ENCODE measurements around the gene MNX1.

Gene MNX1

GRCh38 chr7:157024716-157025115, 14.3 kb upstream of the MNX1 start:
- H3K18ac ChIP-seq (ENCODE audit: low read length): no peak overlapping the region
- H2BK15ac ChIP-seq (ENCODE audit: low read length): no peak overlapping the region
- H2BK12ac ChIP-seq (ENCODE audit: low read length): no peak overlapping the region
- no peak overlapping the region for H3K4me2 ChIP-seq (ENCODE audit: insufficient read depth, low read length, poor library complexity, severe bottlenecking)
- no peak for DNase-seq (ENCODE audit: low spot score)
- H3K27me3 ChIP-seq (ENCODE audit: control insufficient read depth in 3 of 3, insufficient read depth in 3 of 3, low read depth in 1 of 3, low read length in 3 of 3): peaks cover 35 to 99% (median 68%) of the 10 kb centered on the region in 3 experiments
- no peak overlapping the region for H4K8ac ChIP-seq (ENCODE audit: low read depth, low read length)
- H2AFZ ChIP-seq (ENCODE audit: low read length): no peak overlapping the region
- H3K27ac ChIP-seq (replicated peaks; ENCODE audit: low read length): no peak overlapping the region
- H4K91ac ChIP-seq (ENCODE audit: low read depth, low read length, poor library complexity): no peak overlapping the region
- H2BK5ac ChIP-seq (ENCODE audit: low read length): no peak overlapping the region
- H3K9ac ChIP-seq (ENCODE audit: low read depth, low read length, poor library complexity): no peak overlapping the region
- no peaks in the 10 kb centered on the region for H3K36me3 ChIP-seq (replicated peaks in 1 of 2; ENCODE audit: control insufficient read depth in 2 of 2, insufficient read depth in 2 of 2, low read length in 2 of 2)
- no peak overlapping the region for H3K23ac ChIP-seq (ENCODE audit: low read depth, low read length, poor library complexity)
- H3K14ac ChIP-seq (ENCODE audit: low read length): no peak overlapping the region
- H3K4me3 ChIP-seq (ENCODE audit: low read length in 2 of 2): no peak overlapping the region
- no peaks in the 10 kb centered on the region for H3K79me1 ChIP-seq (ENCODE audit: low read depth, low read length)
- H2AK5ac ChIP-seq (ENCODE audit: low read depth, low read length): no peak overlapping the region
- WGBS, 2 donors (ENCODE audit: extremely low coverage in 2 of 2, insufficient read length in 2 of 2, insufficient replicate concordance in 1 of 2): no CpG with 5 or more reads among the region's 3 CpGs
- no peak overlapping the region for H3K4ac ChIP-seq (ENCODE audit: low read length)
- peaks cover 0 to 2% of the 10 kb centered on the region in 2 donors for H3K4me1 ChIP-seq (ENCODE audit: control insufficient read depth in 2 of 2, insufficient read depth in 1 of 2, low read depth in 1 of 2, low read length in 2 of 2)
- H2BK120ac ChIP-seq (ENCODE audit: low read depth, low read length): no peak overlapping the region
- H3K9me3 ChIP-seq (replicated peaks in 1 of 2; ENCODE audit: control insufficient read depth in 2 of 2, insufficient read depth in 1 of 2, low read depth in 1 of 2, low read length in 2 of 2): peaks cover 0 to 4% of the 10 kb centered on the region in 2 donors

GRCh38 chr7:157023589-157023905, 13.1 kb upstream of the MNX1 start:
- no peak for DNase-seq (ENCODE audit: low spot score)
- no CpG with 5 or more reads among the region's 4 CpGs for WGBS, 2 donors (ENCODE audit: extremely low coverage in 2 of 2, insufficient read length in 2 of 2, insufficient replicate concordance in 1 of 2)
- no peak overlapping the region for H3K4ac ChIP-seq (ENCODE audit: low read length)

GRCh38 chr7:157022681-157023588, 12.5 kb upstream of the MNX1 start:
- no peak overlapping the region for H3K9ac ChIP-seq (ENCODE audit: low read depth, low read length, poor library complexity)
- no peak overlapping the region for H4K91ac ChIP-seq (ENCODE audit: low read depth, low read length, poor library complexity)
- no peak overlapping the region for H3K14ac ChIP-seq (ENCODE audit: low read length)
- no peak overlapping the region for H2BK5ac ChIP-seq (ENCODE audit: low read length)
- no peak overlapping the region for H3K23ac ChIP-seq (ENCODE audit: low read depth, low read length, poor library complexity)
- H3K4ac ChIP-seq (ENCODE audit: low read length): no peak overlapping the region
- peak overlapping the region in 1 of 2 donors; percentile 3 for H3K4me3 ChIP-seq (ENCODE audit: low read length in 2 of 2)
- H3K9me3 ChIP-seq (replicated peaks in 1 of 2; ENCODE audit: control insufficient read depth in 2 of 2, insufficient read depth in 1 of 2, low read depth in 1 of 2, low read length in 2 of 2): peaks cover 0 to 4% of the 10 kb centered on the region in 2 donors
- peaks cover 50 to 99% (median 84%) of the 10 kb centered on the region in 3 experiments for H3K27me3 ChIP-seq (ENCODE audit: control insufficient read depth in 3 of 3, insufficient read depth in 3 of 3, low read depth in 1 of 3, low read length in 3 of 3)
- H3K79me1 ChIP-seq (ENCODE audit: low read depth, low read length): no peaks in the 10 kb centered on the region
- no peaks in the 10 kb centered on the region for H3K36me3 ChIP-seq (replicated peaks in 1 of 2; ENCODE audit: control insufficient read depth in 2 of 2, insufficient read depth in 2 of 2, low read length in 2 of 2)
- no peak overlapping the region for H4K8ac ChIP-seq (ENCODE audit: low read depth, low read length)
- H2BK12ac ChIP-seq (ENCODE audit: low read length): no peak overlapping the region
- H2AFZ ChIP-seq (ENCODE audit: low read length): no peak overlapping the region
- peaks cover 0 to 2% of the 10 kb centered on the region in 2 donors for H3K4me1 ChIP-seq (ENCODE audit: control insufficient read depth in 2 of 2, insufficient read depth in 1 of 2, low read depth in 1 of 2, low read length in 2 of 2)
- no peak overlapping the region for H3K4me2 ChIP-seq (ENCODE audit: insufficient read depth, low read length, poor library complexity, severe bottlenecking)
- H2AK5ac ChIP-seq (ENCODE audit: low read depth, low read length): no peak overlapping the region
- WGBS, 2 donors (ENCODE audit: extremely low coverage in 2 of 2, insufficient read length in 2 of 2, insufficient replicate concordance in 1 of 2): no CpG with 5 or more reads among the region's 19 CpGs
- H3K18ac ChIP-seq (ENCODE audit: low read length): no peak overlapping the region
- no peak overlapping the region for H2BK15ac ChIP-seq (ENCODE audit: low read length)
- no peak overlapping the region for H3K27ac ChIP-seq (replicated peaks; ENCODE audit: low read length)
- no peak overlapping the region for H2BK120ac ChIP-seq (ENCODE audit: low read depth, low read length)
- no peak for DNase-seq (ENCODE audit: low spot score)

More at GRCh38 chr7:157023589-157023905, 13.1 kb upstream of the MNX1 start:
- H3K9ac ChIP-seq (ENCODE audit: low read depth, low read length, poor library complexity): no peak overlapping the region
- H2AFZ ChIP-seq (ENCODE audit: low read length): no peak overlapping the region
- no peak overlapping the region for H4K8ac ChIP-seq (ENCODE audit: low read depth, low read length)
- peak overlapping the region in 1 of 2 donors; percentile 3 for H3K4me3 ChIP-seq (ENCODE audit: low read length in 2 of 2)
- H4K91ac ChIP-seq (ENCODE audit: low read depth, low read length, poor library complexity): no peak overlapping the region
- no peaks in the 10 kb centered on the region for H3K79me1 ChIP-seq (ENCODE audit: low read depth, low read length)
- no peak overlapping the region for H2BK5ac ChIP-seq (ENCODE audit: low read length)
- H3K4me1 ChIP-seq (ENCODE audit: control insufficient read depth in 2 of 2, insufficient read depth in 1 of 2, low read depth in 1 of 2, low read length in 2 of 2): peaks cover 0 to 2% of the 10 kb centered on the region in 2 donors
- H3K23ac ChIP-seq (ENCODE audit: low read depth, low read length, poor library complexity): no peak overlapping the region
- H3K14ac ChIP-seq (ENCODE audit: low read length): no peak overlapping the region
- peaks cover 0 to 4% of the 10 kb centered on the region in 2 donors for H3K9me3 ChIP-seq (replicated peaks in 1 of 2; ENCODE audit: control insufficient read depth in 2 of 2, insufficient read depth in 1 of 2, low read depth in 1 of 2, low read length in 2 of 2)
- no peak overlapping the region for H2BK15ac ChIP-seq (ENCODE audit: low read length)
- peaks cover 44 to 99% (median 79%) of the 10 kb centered on the region in 3 experiments for H3K27me3 ChIP-seq (ENCODE audit: control insufficient read depth in 3 of 3, insufficient read depth in 3 of 3, low read depth in 1 of 3, low read length in 3 of 3)
- H2BK12ac ChIP-seq (ENCODE audit: low read length): no peak overlapping the region
- H3K4me2 ChIP-seq (ENCODE audit: insufficient read depth, low read length, poor library complexity, severe bottlenecking): no peak overlapping the region
- no peak overlapping the region for H3K18ac ChIP-seq (ENCODE audit: low read length)
- no peak overlapping the region for H2AK5ac ChIP-seq (ENCODE audit: low read depth, low read length)
- H3K36me3 ChIP-seq (replicated peaks in 1 of 2; ENCODE audit: control insufficient read depth in 2 of 2, insufficient read depth in 2 of 2, low read length in 2 of 2): no peaks in the 10 kb centered on the region
- H3K27ac ChIP-seq (replicated peaks; ENCODE audit: low read length): no peak overlapping the region
- no peak overlapping the region for H2BK120ac ChIP-seq (ENCODE audit: low read depth, low read length)

- peak overlapping the region; percentile 65 for H2AFZ ChIP-seq (ENCODE audit: low read length)
- no peak overlapping the region for H3K23ac ChIP-seq (ENCODE audit: low read depth, low read length, poor library complexity)
- H3K79me1 ChIP-seq (ENCODE audit: low read depth, low read length): no peaks in the 10 kb centered on the region
- no peak overlapping the region for H4K91ac ChIP-seq (ENCODE audit: low read depth, low read length, poor library complexity)
- peaks cover 58 to 100% (median 90%) of the 10 kb centered on the region in 3 experiments for H3K27me3 ChIP-seq (ENCODE audit: control insufficient read depth in 3 of 3, insufficient read depth in 3 of 3, low read depth in 1 of 3, low read length in 3 of 3)
- no peaks in the 10 kb centered on the region for H3K36me3 ChIP-seq (replicated peaks in 1 of 2; ENCODE audit: control insufficient read depth in 2 of 2, insufficient read depth in 2 of 2, low read length in 2 of 2)
- H2BK12ac ChIP-seq (ENCODE audit: low read length): no peak overlapping the region
- peaks cover 0 to 4% of the 10 kb centered on the region in 2 donors for H3K9me3 ChIP-seq (replicated peaks in 1 of 2; ENCODE audit: control insufficient read depth in 2 of 2, insufficient read depth in 1 of 2, low read depth in 1 of 2, low read length in 2 of 2)
- no peak overlapping the region for H4K8ac ChIP-seq (ENCODE audit: low read depth, low read length)
- H3K14ac ChIP-seq (ENCODE audit: low read length): no peak overlapping the region
- H2BK120ac ChIP-seq (ENCODE audit: low read depth, low read length): peak overlapping the region; percentile 61
- H3K27ac ChIP-seq (replicated peaks; ENCODE audit: low read length): no peak overlapping the region
- WGBS, 2 donors (ENCODE audit: extremely low coverage in 2 of 2, insufficient read length in 2 of 2, insufficient replicate concordance in 1 of 2): no CpG with 5 or more reads among the region's 30 CpGs
- peaks cover 0 to 2% of the 10 kb centered on the region in 2 donors for H3K4me1 ChIP-seq (ENCODE audit: control insufficient read depth in 2 of 2, insufficient read depth in 1 of 2, low read depth in 1 of 2, low read length in 2 of 2)
- no peak overlapping the region for H2BK15ac ChIP-seq (ENCODE audit: low read length)
- no peak overlapping the region for H3K18ac ChIP-seq (ENCODE audit: low read length)
- peak overlapping the region; percentile 75 for H2BK5ac ChIP-seq (ENCODE audit: low read length)
- no peak for DNase-seq (ENCODE audit: low spot score)
- H3K4me3 ChIP-seq (ENCODE audit: low read length in 2 of 2): no peak overlapping the region
- peak overlapping the region; percentile 56 for H2AK5ac ChIP-seq (ENCODE audit: low read depth, low read length)
- peak overlapping the region; percentile 25 for H3K4me2 ChIP-seq (ENCODE audit: insufficient read depth, low read length, poor library complexity, severe bottlenecking)
- H3K9ac ChIP-seq (ENCODE audit: low read depth, low read length, poor library complexity): no peak overlapping the region
- H3K4ac ChIP-seq (ENCODE audit: low read length): no peak overlapping the region
Observed at GRCh38 chr7:157021871-157022680, 11.6 kb upstream of the MNX1 start.
